Measurements from ENCODE around the gene RSPH6A. TPM values are rescaled to one million over a fixed set of nuclear protein-coding genes. Genes with fewer than 3 reads are reported as not detected.

RSPH6A gene
- total RNA-seq, 2 donors from 2014 or later, result 0.14 to 0.39 TPM

- peak in 1 of 2 donors; percentile 97 for DNase-seq (ENCODE audit: low spot score in 2 of 2)
- peaks cover 6 to 8% of the 10 kb centered on the region in 2 donors for H3K36me3 Mint-ChIP-seq
- H3K27ac Mint-ChIP-seq, result peak overlapping the region in 1 of 2 donors; percentile 46
- peak; percentile 80 to 96 for ATAC-seq
- H3K9me3 Mint-ChIP-seq, result no peaks in the 10 kb centered on the region
These were observed 35.6 kb downstream of the RSPH6A start for GRCh38 chr19:45779231-45780145.

DNA sequence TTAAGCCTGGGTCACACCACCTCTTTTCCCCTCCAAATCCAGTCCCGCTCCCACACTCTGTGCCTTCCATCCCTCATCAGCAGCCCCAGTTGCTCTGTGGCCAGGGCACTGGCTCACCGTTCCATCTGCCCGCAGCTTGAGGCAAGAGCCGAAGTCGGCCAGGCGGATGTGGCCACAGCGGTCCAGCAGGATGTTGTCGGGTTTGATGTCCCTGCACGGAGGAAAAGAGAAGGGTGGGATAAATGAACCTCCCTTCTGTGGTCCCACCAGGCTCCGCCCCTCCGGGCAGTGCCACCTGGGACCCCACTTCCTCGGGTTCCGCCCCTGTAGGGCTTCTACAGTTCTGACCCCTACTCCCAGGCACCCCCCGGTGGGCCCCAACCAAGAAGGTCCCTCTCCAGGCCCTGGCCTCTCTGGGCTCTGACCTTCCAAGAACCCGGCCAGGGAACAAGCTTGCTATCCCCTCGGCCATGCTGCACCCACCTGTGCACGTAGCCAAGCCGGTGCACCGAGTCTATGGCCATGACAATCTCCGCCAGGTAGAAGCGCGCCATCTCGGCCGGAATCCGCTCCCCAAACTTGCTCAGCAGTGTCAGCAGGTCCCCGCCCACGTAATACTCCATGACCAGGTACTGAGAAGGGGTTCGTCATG, 37.0 kb downstream of the RSPH6A start:
- no peak for ATAC-seq
- H3K9me3 Mint-ChIP-seq, result no peaks in the 10 kb centered on the region
- peaks cover 6 to 8% of the 10 kb centered on the region in 2 donors for H3K36me3 Mint-ChIP-seq
- no peak overlapping the region for H3K27ac Mint-ChIP-seq
- DNase-seq (ENCODE audit: low spot score in 2 of 2), result no peak

DNA sequence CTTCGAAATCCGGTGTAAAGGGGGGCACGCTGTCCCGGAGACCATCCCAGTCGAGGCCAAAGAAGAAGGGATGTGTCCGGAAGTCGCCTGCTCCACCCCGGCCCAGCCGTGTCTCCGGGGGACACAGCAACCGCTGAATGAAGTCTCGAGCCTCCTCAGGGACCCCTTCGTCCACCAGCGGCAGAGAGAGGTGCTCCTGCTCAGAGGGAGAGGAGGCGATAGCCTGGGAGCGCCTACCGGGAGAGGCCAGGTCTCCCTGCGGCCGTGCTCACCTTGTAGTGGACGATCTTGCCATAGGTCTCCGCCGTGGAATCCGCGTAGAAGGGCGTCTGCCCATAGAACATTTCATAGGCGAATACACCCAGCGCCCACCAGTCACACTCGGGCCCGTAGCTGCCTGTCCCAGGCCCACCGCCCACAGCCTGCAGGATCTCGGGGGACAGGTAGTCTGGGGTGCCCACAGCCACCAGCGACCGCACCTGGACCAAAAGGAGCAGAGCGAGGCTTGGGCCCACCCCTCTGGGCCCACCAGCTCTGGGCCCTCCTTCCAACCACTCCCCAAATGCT, 37.6 kb downstream of the RSPH6A start:
- H3K27ac Mint-ChIP-seq, result no peak overlapping the region
- no peak for DNase-seq (ENCODE audit: low spot score in 2 of 2)
- H3K9me3 Mint-ChIP-seq, result no peaks in the 10 kb centered on the region
- no peak for ATAC-seq
- H3K36me3 Mint-ChIP-seq, result peaks cover 6 to 8% of the 10 kb centered on the region in 2 donors

DNA sequence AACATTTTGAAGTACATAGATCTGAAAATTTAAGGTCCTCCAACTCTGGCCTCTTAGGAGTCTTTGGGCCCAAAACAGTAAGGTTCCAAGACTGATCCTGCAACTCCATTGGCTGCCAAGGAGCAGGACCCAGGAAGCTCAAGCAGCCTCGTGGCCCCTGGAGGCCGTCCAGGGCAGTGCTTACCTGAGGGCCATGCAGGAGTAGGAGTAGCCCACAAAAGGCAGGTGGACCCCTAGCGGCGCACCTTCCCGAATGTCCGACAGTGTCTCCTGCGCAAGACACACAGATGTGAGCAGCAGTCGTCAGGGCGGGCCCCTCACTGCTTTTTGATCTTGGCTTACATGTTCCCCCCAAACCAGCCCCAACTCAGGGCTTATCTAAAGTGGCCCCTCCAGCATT, 40.3 kb downstream of the RSPH6A start:
- ATAC-seq, result no peak
- no peak overlapping the region for H3K27ac Mint-ChIP-seq
- peaks cover 6 to 8% of the 10 kb centered on the region in 2 donors for H3K36me3 Mint-ChIP-seq
- H3K9me3 Mint-ChIP-seq, result no peaks in the 10 kb centered on the region
- no peak for DNase-seq (ENCODE audit: low spot score in 2 of 2)

GRCh38 chr19:45773384-45773783, 41.7 kb downstream of the RSPH6A start:
- ATAC-seq (no peak), DNase-seq (ENCODE audit: low spot score in 2 of 2) (no peak)
- Mint-ChIP-seq H3K9me3 (no peaks in the 10 kb centered on the region), H3K36me3 (peaks cover 0 to 8% of the 10 kb centered on the region in 2 donors), H3K27ac (no peak overlapping the region)

DNA sequence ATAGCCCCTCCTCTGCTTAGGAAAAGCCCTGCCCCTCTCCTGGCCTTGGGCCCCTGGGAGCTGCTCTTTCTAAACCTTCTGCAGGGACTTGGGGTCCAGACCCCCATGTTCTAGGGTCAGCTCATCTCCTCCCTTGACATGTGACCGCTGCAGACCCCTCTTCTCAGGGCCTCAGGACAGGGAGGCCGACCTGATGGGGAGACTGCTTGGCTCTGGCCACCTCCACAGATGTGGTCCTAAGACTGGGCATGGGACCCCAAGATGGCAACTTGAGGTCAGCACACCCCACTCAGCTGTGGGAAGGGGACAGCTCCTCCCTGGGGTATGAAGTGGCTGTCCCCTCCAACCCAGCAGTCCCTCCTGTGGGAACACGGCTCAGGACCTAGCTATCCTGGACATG, 42.2 kb downstream of the RSPH6A start:
- Mint-ChIP-seq H3K27ac (no peak overlapping the region), H3K9me3 (no peaks in the 10 kb centered on the region), H3K36me3 (peaks cover 0 to 8% of the 10 kb centered on the region in 2 donors)
- ATAC-seq (no peak), DNase-seq (ENCODE audit: low spot score in 2 of 2) (no peak)

DNA sequence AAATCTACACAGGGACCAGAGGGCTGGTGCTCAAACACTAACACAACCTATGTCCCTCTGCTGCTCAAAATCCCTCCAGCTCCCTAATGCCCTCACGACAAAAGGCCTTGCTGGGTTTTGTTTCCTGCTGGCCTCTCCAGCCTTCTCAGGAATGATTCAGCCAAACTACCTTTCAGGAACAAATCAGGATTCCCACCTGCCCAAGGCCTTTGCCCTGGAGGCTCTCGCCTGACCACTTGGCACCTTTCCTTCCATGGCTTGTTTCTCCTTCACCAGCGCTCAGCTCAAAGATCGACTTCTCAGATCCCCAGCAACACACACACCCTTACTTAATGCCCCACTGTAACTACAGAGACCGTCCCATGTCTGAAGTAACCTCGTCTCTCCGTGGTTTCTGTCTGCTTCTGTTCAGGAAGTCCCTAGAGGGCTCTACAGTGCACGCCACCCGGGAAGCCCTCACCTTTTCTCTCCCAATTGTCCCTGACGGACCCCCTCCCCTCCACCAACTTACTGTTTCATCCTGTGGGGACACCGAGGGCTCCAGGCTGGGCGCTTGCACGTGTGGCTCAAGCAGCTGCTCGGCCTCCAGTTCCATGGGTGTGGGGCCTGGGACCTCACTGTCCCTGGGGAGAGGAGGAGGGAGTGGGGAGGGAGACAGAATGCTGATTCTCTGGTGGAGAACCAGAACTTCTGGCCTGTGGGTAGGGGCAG, 42.8 kb downstream of the RSPH6A start:
- peaks cover 0 to 7% of the 10 kb centered on the region in 2 donors for H3K36me3 Mint-ChIP-seq
- H3K9me3 Mint-ChIP-seq, result no peaks in the 10 kb centered on the region
- DNase-seq (ENCODE audit: low spot score in 2 of 2) (no peak), ATAC-seq (no peak)
- no peak overlapping the region for H3K27ac Mint-ChIP-seq

GRCh38 chr19:45771311-45771933, 43.7 kb downstream of the RSPH6A start:
- Mint-ChIP-seq H3K9me3 (no peaks in the 10 kb centered on the region), H3K36me3 (no peaks in the 10 kb centered on the region), H3K27ac (no peak overlapping the region)
- DNase-seq (ENCODE audit: low spot score in 2 of 2) (no peak), ATAC-seq (no peak)

- H3K27ac Mint-ChIP-seq, result no peak overlapping the region
- no peaks in the 10 kb centered on the region for H3K9me3 Mint-ChIP-seq
- no peaks in the 10 kb centered on the region for H3K36me3 Mint-ChIP-seq
- ATAC-seq (peak; percentile 72 to 75), DNase-seq (ENCODE audit: low spot score in 2 of 2) (peak; percentile 86 to 94)
These were observed 44.7 kb downstream of the RSPH6A start for GRCh38 chr19:45770192-45771101.

DNA sequence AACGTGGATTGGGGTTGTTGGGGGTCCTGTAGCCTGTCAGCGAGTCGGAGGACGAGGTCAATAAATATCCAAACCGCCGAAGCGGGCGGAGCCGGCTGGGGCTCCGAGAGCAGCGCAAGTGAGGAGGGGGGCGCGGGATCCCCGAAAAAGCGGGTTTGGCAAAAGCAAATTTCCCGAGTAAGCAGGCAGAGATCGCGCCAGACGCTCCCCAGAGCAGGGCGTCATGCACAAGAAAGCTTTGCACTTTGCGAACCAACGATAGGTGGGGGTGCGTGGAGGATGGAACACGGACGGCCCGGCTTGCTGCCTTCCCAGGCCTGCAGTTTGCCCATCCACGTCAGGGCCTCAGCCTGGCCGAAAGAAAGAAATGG, 45.3 kb downstream of the RSPH6A start:
- peak; percentile 15 to 35 for ATAC-seq
- DNase-seq (ENCODE audit: low spot score in 2 of 2), result peak in 1 of 2 donors; percentile 65
- no peaks in the 10 kb centered on the region for H3K9me3 Mint-ChIP-seq
- H3K36me3 Mint-ChIP-seq, result no peaks in the 10 kb centered on the region
- peak overlapping the region; percentile 68 to 79 for H3K27ac Mint-ChIP-seq

- Mint-ChIP-seq H3K36me3 (no peaks in the 10 kb centered on the region), H3K27ac (peak within 1 kb of the TSS; percentile 68 to 79), H3K9me3 (no peaks in the 10 kb centered on the region)
- DNase-seq (ENCODE audit: low spot score in 2 of 2), result peak; percentile 96 to 99
- ATAC-seq, result peak; percentile 73
These were observed 45.9 kb downstream of the RSPH6A start, which contains the start of gene SIX5 for GRCh38 chr19:45768984-45769782. TSS of gene SIX5 (minus strand) at chr19:45769252. CDS start at chr19:45768844, 408 bp downstream.

DNA sequence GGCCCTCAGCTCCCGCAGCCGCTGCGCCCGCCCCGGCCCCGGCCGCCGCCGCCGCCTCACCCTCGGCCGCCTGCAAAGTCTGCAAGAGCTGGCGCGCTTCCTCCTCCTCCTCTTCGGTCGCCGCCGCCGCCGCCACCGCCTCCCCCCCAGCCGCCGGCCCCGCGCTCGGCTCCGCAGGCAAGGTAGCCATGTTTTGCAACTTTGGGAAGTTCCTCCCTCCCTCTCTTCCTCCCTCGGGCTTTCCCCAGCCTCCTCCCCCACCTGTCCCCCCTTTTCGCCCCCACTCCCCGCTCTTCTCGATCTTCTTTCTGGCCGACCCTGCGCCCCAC, 46.5 kb downstream of the RSPH6A start:
- DNase-seq (ENCODE audit: low spot score in 2 of 2) (peak in 1 of 2 donors; percentile 65), ATAC-seq (no peak)
- Mint-ChIP-seq H3K36me3 (no peaks in the 10 kb centered on the region), H3K9me3 (no peaks in the 10 kb centered on the region), H3K27ac (no peak overlapping the region)

DNA sequence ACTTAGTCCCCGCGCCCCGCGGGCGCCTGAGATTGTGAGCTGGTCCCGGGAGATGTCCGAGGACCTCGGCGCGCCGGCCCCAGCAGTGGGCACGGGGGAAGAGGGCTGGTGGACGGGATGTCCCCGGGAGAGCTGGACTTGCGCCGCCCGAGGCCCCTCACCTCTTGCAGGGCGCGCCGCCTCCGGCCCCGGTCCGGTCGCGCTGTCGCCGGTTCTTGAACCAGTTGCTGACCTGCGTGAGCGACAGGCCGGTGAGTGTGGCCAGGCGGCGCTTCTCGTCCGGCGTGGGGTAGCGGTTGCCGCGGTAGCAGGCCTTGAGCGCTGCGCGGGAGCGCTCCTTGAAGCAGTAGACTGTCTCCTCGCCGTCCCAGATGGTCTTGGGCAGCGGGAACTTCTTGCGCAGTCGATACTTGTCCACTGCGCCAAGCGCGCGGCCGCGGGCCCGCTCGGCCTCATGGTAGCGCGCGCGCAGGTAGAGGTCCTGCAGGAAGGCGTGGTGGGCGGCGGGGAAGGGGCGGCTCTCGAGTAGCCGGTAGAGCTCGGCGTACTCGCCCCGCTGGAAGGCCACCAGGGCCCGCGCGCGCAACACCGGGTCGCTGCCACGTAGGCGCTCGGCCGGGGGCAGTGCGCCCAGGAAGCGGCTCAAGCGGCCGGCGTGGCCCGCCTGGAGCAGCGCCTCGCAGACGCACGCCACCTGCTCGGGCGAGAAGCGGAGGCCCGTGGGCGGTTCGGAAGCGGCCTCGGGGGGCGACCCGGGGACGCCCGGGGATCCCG, 47.0 kb downstream of the RSPH6A start:
- Mint-ChIP-seq H3K27ac (no peak overlapping the region), H3K9me3 (no peaks in the 10 kb centered on the region), H3K36me3 (no peaks in the 10 kb centered on the region)
- ATAC-seq (no peak), DNase-seq (ENCODE audit: low spot score in 2 of 2) (no peak)

DNA sequence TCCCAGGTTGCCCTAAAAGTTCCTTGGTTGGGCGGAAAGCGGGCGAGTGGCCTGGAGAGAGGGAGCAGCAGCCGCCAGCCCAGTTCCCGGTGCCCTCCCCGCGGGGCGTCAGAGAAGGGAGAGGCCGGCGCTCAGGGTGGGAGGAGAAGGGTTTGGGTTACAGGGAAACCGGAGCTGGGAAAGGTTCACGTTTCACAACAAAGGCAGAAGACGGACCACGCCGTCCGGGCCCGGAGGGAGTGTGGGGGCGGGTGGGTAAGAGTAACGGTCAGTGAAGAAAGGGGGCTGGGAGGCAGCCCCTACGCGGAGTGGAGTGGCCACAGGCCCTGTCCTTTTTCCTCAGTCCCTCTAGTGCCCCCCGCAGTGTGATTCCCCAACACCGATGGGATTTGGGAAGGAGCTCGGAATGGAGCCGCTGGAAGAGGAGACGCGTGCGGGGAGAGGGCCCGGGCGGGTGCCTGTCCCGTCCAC, 47.7 kb downstream of the RSPH6A start:
- no peak for ATAC-seq
- Mint-ChIP-seq H3K27ac (no peak overlapping the region), H3K36me3 (no peaks in the 10 kb centered on the region)

More for the DNA sequence above, 47.7 kb downstream of the RSPH6A start:
- H3K9me3 Mint-ChIP-seq, result no peaks in the 10 kb centered on the region
- DNase-seq (ENCODE audit: low spot score in 2 of 2), result no peak

Measured in activated naive CD4-positive, alpha-beta T cell treated with anti-CD3 and anti-CD28 coated beads, Interleukin-2, amount 50 U/mL, for 72 hours (primary cell).